Measurements from ENCODE around the gene DHTKD1.
"Not testable (repeated sequence)": the region's sequence is repeated elsewhere in the genome, so short reads cannot be mapped to it uniquely, and the experiment has no call there.

The DHTKD1 gene

DNA sequence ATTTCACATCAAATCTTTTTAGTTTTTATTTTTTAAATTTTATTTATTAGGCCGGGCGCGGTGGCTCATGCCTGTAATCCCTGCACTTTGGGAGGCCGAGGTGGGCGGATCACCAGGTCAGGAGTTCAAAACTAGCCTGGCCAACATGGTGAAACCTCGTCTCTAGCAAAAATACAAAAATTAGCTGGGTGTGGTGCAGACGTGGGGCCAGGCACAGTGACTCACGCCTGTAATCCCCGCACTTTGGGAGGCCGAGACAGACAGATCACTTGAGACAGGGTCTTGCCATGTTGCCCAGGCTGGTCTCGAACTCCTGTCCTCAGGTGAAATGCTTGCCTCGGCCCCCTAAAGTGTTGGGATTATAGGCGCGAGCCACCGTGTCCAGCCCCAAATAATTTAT, 2.7 kb downstream of the DHTKD1 start:
- DNase-seq = not testable (repeated sequence)

GRCh38 chr10:12073526-12073925, 4.8 kb downstream of the DHTKD1 start:
- DNase-seq = no peak

DNA sequence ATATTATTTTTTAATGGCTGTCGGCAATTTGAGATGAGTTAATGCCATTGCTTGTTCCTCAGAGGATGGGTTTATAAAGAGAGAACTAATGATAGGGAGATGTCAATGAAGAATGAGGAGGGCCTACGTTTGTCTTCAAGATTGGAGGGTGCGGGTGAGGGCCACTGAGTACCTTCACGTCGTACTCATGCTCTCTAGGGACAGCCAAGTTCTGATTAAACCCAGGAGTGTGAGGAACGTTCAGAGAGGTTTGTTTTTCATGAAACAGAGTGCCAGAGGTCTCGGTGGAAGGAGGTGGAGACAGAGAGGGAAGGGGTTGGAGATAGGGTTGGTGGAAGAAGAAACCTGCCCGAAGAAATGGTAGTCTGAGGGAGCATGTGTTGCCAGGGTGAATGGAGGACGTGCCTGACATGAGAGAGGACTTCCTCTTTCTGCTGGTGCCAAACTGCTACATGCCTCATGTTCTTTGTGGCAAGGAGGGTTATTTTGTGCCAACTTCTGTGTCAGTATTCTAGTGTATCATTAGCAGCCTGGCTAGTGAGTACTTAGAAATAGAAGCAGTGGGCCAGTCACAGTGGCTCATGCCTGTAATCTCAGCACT, 8.9 kb downstream of the DHTKD1 start:
- no peak for DNase-seq

- no peak for DNase-seq
Measured at GRCh38 chr10:12081470-12081869, 12.7 kb downstream of the DHTKD1 start.

GRCh38 chr10:12081879-12082557, 13.3 kb downstream of the DHTKD1 start:
- DNase-seq = no peak

DNA sequence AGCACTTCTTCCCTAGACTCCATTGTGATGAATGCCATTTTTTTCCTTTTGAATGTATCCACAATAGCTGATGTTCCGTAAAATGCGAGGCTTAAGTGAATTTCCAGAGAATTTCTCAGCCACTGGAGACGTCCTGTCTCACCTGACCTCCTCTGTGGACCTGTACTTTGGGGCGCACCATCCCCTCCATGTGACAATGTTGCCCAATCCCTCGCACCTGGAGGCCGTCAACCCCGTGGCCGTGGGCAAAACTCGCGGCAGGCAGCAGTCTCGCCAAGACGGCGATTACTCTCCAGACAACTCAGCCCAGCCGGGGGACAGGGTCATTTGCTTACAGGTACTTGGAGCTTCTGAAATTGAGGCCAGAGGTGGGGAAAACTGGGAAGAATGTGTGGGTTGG, 20.2 kb downstream of the DHTKD1 start:
- no peak for DNase-seq

GRCh38 chr10:12091421-12091820, 22.7 kb downstream of the DHTKD1 start:
- no peak for DNase-seq

GRCh38 chr10:12097361-12097760, 28.6 kb downstream of the DHTKD1 start:
- not testable (repeated sequence) for DNase-seq

GRCh38 chr10:12097791-12098190, 29.0 kb downstream of the DHTKD1 start:
- no peak for DNase-seq

DNA sequence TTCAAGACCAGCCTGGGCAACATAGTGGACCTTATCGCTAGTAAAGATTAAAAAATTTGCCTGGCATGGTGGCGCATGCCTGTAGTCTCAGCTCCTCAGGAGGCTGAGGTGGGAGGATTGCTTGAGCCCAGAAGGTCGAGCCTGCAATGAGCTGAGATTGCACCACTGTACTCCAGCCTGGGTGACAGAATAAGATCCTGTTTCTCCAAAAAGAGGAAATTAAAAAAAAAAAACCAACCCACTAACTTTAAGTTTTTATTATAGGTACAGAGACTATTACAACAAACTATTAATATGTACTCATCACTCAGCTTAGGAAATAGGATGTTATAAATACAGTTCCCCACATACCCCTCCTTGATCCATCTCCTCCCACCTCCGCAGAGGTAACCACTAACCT, 30.2 kb downstream of the DHTKD1 start:
- DNase-seq = no peak

GRCh38 chr10:12103802-12104201, 35.0 kb downstream of the DHTKD1 start:
- DNase-seq = no peak

- DNase-seq = no peak
Measured at GRCh38 chr10:12107781-12108180, 39.0 kb downstream of the DHTKD1 start.

- DNase-seq = no peak
Measured at GRCh38 chr10:12109286-12109685, 40.5 kb downstream of the DHTKD1 start.

- no peak for DNase-seq
Measured at GRCh38 chr10:12111528-12111927, 42.8 kb downstream of the DHTKD1 start.

GRCh38 chr10:12113627-12114026, 44.9 kb downstream of the DHTKD1 start:
- no peak for DNase-seq

GRCh38 chr10:12121673-12122072, 52.9 kb downstream of the DHTKD1 start:
- DNase-seq = no peak

- peak; percentile 88 to 93 for DNase-seq
Measured at GRCh38 chr10:12129222-12130111, 60.7 kb downstream of the DHTKD1 start, which contains the start of gene SEC61A2. Gene SEC61A2, plus strand, starts transcription at chr10:12129677. Its CDS starts 111 bp downstream, at chr10:12129788.

DNA sequence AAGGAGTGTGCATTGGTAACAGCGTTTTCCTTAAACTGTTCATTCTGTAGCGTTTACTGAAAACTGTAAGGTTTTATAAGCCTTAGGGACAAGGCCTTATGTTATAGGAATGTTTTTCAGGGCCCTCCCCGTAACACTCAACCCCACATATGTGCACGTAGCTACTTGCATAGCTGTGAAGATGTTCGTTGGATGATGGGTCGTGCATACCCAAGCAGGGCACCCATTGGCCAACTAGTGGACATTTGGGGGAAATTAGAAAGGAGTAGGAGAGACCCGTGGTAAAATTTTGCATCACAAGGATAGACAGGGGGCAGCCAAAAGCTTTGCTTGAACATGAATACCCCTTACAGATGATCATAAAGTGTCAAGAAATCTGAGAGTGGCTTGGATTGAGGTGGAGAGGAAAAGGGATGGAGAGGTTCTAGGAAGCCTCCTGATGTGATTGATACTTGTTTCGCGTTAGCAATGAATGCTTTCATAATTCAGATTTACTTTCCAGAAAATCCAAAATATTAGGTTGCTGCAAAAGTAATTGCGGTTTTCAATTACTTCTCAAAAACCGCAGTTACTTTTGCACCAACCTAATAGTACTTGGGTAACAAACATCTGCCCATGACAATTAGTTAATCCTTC, 61.6 kb downstream of the DHTKD1 start:
- DNase-seq = peak; percentile 8 to 53

- no peak for DNase-seq
Measured at GRCh38 chr10:12135631-12136030, 66.9 kb downstream of the DHTKD1 start.

- DNase-seq = no peak
Measured at GRCh38 chr10:12140038-12140437, 71.3 kb downstream of the DHTKD1 start.

DNA sequence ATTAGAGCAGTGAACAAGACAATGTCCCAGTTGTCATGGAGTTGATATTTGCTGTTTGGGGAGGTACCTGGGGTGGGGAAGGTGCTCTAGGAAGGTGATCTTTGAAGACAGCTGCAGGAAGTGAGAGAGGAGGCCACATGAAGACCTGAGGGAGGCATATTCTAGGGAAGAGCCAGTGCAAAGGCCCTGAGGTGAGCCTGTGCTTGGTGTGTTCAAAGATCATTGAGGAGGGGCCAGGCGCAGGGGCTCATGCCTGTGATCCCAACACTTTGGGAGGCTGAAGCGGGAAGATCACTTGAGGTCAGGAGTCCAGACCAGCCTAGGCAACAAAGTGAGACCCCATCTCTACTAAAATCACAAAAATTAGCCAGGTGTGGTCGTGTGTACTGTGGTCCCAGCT, 75.8 kb downstream of the DHTKD1 start:
- DNase-seq = no peak

DNA sequence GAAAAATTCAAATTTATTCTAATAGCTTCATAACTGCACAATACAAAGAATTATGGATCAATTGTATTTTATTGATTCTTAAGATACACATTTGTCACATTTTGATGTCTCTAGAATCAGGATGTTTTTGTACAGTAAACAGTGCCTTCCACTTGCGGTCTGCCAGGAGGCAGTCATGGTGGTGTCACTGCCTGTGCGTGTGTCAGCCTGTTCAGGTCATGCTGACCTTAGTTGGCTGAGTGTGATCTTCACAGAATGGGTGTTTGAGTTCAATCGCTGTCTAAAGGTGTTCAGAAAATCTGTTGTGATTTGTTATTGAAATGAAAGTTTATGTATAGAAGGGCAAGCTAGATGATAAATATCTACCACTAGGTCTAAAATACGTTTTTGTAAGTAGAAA, 81.4 kb downstream of the DHTKD1 start:
- no peak for DNase-seq

GRCh38 chr10:12154516-12154915, 85.8 kb downstream of the DHTKD1 start:
- no peak for DNase-seq

All from hippocampal formation (tissue), 2 donors.